ENCODE data around the gene PSME1.
A peak's percentile ranks its signal among the peaks of the same experiment; 100 is the strongest.

PSME1 gene

DNA sequence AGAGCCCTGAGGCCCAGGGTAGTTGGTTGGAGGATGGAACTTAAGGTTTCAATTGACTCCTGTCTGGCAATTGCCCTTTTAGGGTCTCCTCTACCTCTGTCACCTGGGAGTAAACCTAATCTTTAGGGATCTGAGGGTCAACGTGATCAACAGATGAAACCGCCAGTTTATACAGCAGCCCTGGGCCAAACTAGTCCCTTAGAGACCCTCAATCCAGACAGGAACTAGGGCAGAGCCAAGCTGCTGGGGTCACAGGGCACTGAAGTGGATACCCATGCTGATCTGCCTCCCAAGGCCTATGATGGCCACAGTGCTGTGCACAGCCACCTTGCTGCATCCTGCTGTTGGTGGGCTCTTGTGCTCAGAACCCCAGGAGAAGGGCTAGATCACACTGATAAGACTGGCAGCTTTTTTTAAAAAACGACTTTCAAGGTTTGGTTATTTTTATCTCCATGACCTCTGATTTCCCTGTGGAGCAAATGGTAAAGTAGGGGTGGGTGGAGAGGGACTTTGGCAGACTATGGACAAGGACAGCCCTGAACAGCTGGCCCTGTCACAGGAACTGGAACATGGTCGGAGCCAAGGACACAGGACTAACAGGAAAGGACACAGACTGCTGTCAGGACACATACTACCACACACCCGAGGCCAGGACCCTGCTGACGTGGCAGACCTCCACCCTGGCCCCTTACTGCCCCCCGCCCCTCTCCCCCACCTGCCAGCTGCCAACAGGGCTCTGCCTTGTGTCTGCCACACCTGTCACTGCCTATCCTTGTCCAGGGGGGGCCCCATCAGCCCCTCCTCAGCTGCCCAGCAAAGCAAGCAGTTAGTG, 5.1 kb upstream of the PSME1 start:
- TF ChIP-seq, protein P1, sequence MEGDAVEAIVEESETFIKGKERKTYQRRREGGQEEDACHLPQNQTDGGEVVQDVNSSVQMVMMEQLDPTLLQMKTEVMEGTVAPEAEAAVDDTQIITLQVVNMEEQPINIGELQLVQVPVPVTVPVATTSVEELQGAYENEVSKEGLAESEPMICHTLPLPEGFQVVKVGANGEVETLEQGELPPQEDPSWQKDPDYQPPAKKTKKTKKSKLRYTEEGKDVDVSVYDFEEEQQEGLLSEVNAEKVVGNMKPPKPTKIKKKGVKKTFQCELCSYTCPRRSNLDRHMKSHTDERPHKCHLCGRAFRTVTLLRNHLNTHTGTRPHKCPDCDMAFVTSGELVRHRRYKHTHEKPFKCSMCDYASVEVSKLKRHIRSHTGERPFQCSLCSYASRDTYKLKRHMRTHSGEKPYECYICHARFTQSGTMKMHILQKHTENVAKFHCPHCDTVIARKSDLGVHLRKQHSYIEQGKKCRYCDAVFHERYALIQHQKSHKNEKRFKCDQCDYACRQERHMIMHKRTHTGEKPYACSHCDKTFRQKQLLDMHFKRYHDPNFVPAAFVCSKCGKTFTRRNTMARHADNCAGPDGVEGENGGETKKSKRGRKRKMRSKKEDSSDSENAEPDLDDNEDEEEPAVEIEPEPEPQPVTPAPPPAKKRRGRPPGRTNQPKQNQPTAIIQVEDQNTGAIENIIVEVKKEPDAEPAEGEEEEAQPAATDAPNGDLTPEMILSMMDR (conservative IDR thresholded peaks at IDR 0.05; ENCODE audit: low read depth, low read length) = no peak
- no peak overlapping the region for H3K4me3 ChIP-seq (ENCODE audit: low read length)
- no peak for DNase-seq (ENCODE audit: low read depth)

DNA sequence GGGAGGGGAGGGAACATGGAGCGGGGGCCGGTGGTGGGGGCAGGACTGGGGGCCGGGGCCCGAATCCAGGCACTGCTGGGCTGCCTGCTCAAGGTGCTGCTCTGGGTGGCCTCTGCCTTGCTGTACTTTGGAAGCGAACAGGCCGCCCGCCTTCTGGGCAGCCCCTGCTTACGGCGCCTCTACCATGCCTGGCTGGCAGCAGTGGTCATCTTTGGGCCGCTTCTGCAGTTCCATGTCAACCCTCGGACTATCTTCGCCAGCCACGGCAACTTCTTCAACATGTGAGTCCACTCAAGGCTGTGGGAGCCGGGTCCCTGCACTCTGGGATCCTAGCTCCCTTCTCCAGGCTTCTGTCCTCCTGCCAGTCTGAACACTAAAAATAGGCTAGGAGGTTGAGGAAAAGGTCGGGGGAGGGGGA, 4.4 kb upstream of the PSME1 start:
- TF ChIP-seq, protein P1 (conservative IDR thresholded peaks at IDR 0.05; ENCODE audit: low read depth, low read length) = no peak
- DNase-seq (ENCODE audit: low read depth) = no peak
- H3K4me3 ChIP-seq (ENCODE audit: low read length) = no peak overlapping the region

DNA sequence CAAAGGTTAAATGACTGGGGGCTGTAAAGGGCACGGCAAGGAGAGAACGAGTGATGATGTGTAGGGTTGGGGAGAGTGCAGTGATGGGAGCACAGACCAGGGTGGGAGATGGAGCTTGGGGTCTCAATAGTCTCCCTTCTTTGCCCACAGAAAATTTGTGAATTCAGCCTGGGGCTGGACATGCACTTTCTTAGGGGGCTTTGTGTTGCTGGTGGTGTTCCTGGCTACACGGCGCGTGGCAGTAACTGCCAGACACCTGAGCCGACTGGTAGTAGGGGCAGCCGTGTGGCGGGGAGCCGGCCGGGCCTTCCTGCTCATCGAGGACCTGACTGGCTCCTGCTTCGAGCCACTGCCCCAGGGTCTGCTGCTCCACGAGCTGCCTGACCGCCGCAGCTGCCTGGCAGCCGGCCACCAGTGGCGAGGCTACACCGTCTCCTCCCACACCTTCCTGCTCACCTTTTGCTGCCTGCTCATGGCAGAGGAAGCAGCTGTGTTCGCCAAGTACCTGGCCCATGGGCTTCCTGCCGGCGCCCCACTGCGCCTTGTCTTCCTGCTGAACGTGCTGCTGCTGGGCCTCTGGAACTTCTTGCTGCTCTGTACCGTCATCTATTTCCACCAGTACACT, 3.8 kb upstream of the PSME1 start:
- H3K4me3 ChIP-seq (ENCODE audit: low read length) = no peak overlapping the region
- no peak for DNase-seq (ENCODE audit: low read depth)
- TF ChIP-seq, protein P1 (conservative IDR thresholded peaks at IDR 0.05; ENCODE audit: low read depth, low read length) = no peak

DNA sequence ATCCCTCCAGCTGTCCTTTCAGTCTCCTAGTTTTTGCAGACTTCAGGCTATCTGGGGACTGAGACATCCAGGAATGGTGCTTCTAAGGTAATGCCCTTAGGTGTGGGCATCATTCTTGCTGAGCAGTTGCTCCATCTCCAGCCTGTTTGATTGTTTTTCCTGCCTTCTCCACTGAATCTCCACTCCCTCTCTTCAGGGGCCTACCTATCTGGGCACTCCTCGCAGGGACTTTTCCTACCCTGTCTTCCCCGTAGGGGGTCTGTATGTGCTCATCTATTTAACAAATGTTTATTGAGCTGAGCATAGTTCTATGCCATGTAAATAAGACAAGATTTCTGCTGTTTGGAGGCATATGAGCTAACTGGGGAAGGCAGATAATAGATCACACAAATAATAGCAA, 3.0 kb upstream of the PSME1 start:
- no peak for DNase-seq (ENCODE audit: low read depth)
- TF ChIP-seq, protein P1 (conservative IDR thresholded peaks at IDR 0.05; ENCODE audit: low read depth, low read length) = no peak
- H3K4me3 ChIP-seq (ENCODE audit: low read length) = no peak overlapping the region

DNA sequence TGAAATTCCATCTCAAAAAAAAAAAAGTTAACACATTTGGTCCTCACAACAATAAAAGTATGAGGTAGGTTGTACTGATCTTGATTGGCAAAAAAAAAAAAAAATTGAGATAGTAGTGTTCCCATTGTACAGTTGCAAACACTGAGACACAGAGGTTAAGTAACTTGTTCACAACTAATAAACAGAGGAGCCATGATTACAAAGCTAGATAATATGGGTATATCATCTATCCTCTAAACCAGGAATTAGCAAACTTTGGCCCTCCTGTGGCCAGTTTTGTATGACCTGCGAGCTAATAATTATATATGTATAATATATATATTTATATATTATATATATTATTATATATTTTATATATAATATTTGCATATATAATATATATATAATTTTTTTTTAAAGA, 2.3 kb upstream of the PSME1 start:
- TF ChIP-seq, protein P1 (conservative IDR thresholded peaks at IDR 0.05; ENCODE audit: low read depth, low read length) = no peak
- DNase-seq (ENCODE audit: low read depth) = no peak

DNA sequence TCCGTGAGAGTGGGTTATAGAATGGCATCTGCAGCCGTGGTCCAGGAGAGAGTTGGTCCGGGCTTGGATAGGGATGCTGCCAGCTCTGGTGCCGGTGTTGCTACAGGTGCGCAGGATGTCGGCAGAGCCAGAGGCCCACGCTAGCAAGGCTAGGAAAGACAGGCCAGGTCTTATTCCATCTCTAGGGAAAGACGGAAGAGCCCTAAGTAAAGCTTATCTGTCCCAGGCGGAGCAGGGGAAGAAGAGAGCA, 485 bp upstream of the PSME1 start:
- DNase-seq (ENCODE audit: low read depth) = no peak
- TF ChIP-seq, protein P1 (conservative IDR thresholded peaks at IDR 0.05; ENCODE audit: low read depth, low read length) = no peak
- peak overlapping the region; percentile 75 for H3K4me3 ChIP-seq (ENCODE audit: low read length)

More for the DNA sequence above, 2.3 kb upstream of the PSME1 start:
- no peak overlapping the region for H3K4me3 ChIP-seq (ENCODE audit: low read length)
